Medulla oblongata (tissue), 1 donor: ENCODE results near the gene STARD8.

Source experiments
- DNase-seq: peaks from one replicate; pipeline ENCODE4 v3.0.0-alpha.2; 2015; ENCODE audit errors: extremely low spot score

Gene STARD8

GRCh38 chrX:68748030-68748429 is 100.6 kb downstream of the STARD8 start:
- no peak for DNase-seq

DNA sequence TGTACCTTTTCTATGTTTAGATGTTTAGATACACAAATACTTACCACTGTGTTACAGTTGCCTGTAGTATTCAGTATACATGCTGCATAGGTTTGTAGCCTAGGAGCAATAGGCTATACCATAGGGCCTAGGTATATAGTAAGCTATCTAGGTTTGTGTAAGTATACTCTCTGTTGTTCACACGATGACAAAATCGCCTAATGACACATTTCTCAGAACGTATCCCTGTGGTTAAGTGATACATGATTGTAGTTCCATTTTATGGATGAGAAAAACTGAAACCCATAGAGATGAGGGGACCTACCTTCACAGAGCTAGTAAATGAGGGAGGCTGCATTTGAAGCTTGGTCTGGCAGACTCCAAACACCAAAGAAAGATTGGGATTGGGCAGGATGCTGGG is 102.0 kb downstream of the STARD8 start:
- no peak for DNase-seq

GRCh38 chrX:68750316-68750715 is 102.8 kb downstream of the STARD8 start:
- no peak for DNase-seq

GRCh38 chrX:68751372-68751771 is 103.9 kb downstream of the STARD8 start:
- DNase-seq, result no peak

DNA sequence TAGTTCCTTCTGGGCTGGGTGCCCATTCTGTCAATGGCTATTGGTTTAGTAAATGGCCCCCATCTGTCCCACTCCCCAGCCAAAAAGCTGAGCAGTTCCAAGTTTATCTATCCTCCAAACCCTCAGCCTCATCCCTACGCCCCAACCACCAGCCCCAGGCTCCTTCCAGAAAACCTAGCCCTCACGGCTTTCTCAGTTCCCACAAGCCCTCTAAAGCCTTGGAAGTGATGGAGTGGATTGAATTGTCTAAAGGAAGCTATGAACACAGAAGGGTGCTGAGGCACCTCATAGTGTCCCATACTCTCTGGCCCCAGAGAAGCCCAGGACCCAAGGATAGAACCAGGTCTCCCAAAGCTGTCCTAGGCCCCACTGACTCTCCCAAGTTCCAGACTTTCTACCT is 105.8 kb downstream of the STARD8 start:
- no peak for DNase-seq

DNA sequence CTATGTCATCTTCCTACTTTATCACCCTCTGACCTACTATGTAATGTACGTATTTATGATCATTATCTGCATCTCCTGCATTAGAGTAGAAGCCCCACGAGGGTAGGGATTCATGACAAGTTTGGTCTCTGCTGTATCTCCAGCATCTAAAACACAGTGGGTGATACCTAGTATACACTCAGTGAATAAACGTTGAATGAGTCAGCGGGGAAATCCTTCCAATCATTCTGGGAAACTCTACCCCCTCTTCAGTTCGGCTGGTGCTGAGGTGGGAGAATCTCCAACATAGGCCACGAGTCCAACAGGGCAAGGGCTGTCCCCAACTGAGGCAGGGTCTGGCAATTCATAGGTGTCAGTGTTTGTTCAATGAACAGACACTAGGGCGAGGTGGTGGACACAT is 106.9 kb downstream of the STARD8 start:
- DNase-seq, result no peak

DNA sequence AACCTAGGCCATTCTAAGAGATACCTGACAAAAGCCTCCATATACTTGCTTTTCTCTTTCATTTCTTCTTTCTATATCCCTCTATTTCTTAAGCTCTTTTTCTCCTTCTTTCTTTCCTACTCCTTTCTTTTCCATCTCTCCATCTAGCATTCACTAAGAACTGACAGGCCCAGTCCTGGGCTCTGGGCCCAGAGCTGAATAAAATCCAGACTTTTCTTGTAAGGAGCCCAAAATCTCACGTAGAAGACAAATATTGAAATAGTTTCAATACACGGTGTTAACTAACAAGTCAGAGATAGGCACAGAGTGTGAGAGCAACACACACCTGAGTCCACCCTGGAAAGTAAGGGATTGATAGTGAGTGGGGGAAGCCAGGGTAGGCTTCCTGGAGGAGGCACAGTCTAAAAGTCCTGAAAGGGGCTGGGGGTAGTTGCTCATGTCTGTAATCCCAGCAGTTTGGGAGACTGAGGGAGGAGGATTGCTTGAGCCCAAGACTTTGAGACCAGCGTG is 108.2 kb downstream of the STARD8 start:
- DNase-seq, result peak; percentile 9

DNA sequence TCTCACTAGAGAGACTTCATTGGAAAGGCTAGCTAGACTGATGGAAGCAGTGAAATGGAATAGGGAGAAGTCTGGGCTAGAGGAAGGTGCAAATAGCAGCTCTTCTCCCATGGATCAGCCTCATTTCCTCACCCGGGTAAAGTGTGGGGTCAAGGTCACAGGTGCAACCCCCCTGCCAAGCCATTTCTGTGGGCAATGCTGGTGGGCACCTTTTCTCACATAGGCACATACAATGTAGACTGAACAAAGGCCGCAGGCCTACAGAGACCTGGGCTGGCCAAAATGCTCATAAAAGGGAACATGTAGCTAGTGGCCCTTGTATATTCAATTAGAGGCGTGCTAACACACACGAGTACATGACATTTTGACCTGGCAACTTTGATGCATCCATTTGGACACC is 109.9 kb downstream of the STARD8 start:
- no peak for DNase-seq

DNA sequence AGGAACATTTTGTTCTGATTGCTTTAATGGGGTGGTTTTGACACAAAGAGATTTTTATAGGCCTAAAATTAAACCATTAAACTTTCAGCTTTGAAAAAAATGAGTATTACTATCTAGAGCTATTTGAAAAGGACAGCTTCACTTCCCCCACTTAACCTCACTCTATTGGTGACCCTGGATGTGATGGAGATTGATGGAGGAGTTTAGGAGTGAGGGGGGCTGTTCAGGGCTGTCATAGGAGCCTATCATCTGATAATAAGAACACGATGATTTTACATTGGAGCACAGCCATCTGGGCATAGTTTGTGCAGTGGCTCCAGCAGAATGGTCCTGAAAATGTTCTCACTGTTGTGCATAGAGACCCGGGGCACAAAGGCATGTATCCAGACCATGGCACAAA is 110.3 kb downstream of the STARD8 start:
- DNase-seq, result no peak

- no peak for DNase-seq
These were observed 111.2 kb downstream of the STARD8 start for GRCh38 chrX:68758671-68759070.

DNA sequence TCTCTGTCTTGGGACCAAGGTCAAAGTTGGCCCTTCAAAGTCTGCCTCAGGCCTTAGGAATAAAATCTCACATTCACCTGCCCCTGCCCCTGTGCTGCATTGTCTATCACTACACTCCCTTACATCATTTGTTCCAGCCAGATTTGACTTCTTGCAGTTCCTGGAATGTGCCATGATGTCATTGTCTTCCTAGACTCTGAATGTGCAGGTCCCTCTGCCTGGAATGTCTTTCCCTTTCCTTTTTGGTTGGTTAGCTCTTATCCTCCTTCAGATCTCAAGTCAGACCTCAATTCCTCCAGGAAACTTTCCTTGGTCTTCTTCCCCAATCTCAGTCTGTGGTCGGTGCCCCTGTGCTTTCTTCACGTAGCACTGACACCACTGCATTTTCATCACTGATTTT is 113.6 kb downstream of the STARD8 start:
- no peak for DNase-seq

- DNase-seq, result peak; percentile 24
These were observed 115.3 kb downstream of the STARD8 start for GRCh38 chrX:68762766-68763165.

- DNase-seq, result no peak
These were observed 116.0 kb downstream of the STARD8 start for GRCh38 chrX:68763481-68763880.
